Stomach (tissue), 9 donors: ENCODE data around the gene IGF1R. TPM values are rescaled to one million over a fixed set of nuclear protein-coding genes. Genes with fewer than 3 reads are reported as not detected.

Experiments used
- DNase-seq, 2 donors: peaks; one replicate each; pipeline versions ENCODE4 v3.0.0 to v3.0.0-alpha.2; 2013 to 2019
- H3K27ac ChIP-seq, 5 donors: fragments of 200-600 bp in 4 of 5; sonication (generic) in 4 of 5; one replicate each; pipeline ENCODE4 v1.5.1; 2013 to 2019; ENCODE audit warnings: mild to moderate bottlenecking in 1 of 5, moderate library complexity in 1 of 5
- H3K27me3 ChIP-seq, 3 donors: fragments of 200-600 bp; sonication (generic); one replicate each; pipeline ENCODE4 v1.5.1; 2017 to 2019; ENCODE audit warnings: mixed run types in 1 of 3
- H3K36me3 ChIP-seq, 4 donors: fragments of 200-600 bp; sonication (generic); 1 replicate in 3 of 4; 2 replicates in 1 of 4; pipeline ENCODE4 v1.5.1; 2016 to 2019
- H3K4me1 ChIP-seq, 4 donors: fragments of 200-600 bp; sonication (generic); one replicate each; pipeline ENCODE4 v1.5.1; 2016 to 2019
- H3K4me3 ChIP-seq, 4 donors: fragments of 200-600 bp; sonication (generic) in 3 of 4; one replicate each; pipeline ENCODE4 v1.5.1; 2016 to 2019; ENCODE audit warnings: mild to moderate bottlenecking in 1 of 4
- H3K9me3 ChIP-seq, 4 donors: fragments of 200-600 bp; sonication (generic); one replicate each; pipeline ENCODE4 v1.5.1; 2016 to 2019
- EP300 ChIP-seq: sonication (generic); formaldehyde crosslinking; IDR thresholded peaks from one replicate; pipeline ENCODE4 v1.6.1; 2017; ENCODE audit warnings: antibody characterized with exemption
- POLR2A ChIP-seq, 4 donors: fragments of 450-650 bp; IDR thresholded peaks; one replicate each; pipeline ENCODE4 v1.6.1; 2016; ENCODE audit warnings: antibody characterized with exemption in 4 of 4, control low read depth in 2 of 4, mild to moderate bottlenecking in 1 of 4, moderate library complexity in 1 of 4
- POLR2AphosphoS5 ChIP-seq, 3 donors: sonication (generic); formaldehyde crosslinking; IDR thresholded peaks; one replicate each; pipeline ENCODE4 v1.6.1; 2016; ENCODE audit warnings: antibody characterized with exemption in 3 of 3
- WGBS, 5 donors: extraction: QIAGEN DNeasy Blood & Tissue Kit in 3 of 5; methylation state at CpG; one replicate each; pipeline versions ENCODE4 v1.1.5 to v1.1.7; 2013 to 2018; 5-methylcytosine and 5-hydroxymethylcytosine counted together
- intact Hi-C: fragments of 100-400 bp; cut with DNase I; formaldehyde crosslinking; loops from one replicate; pipeline ENCODE4 v1.15.1; 2023; ENCODE audit warnings: low total_unique reads
- polyA plus RNA-seq, 3 donors: library from polyadenylated mRNA; stranded (reverse); fragments of 200-250 nt; gene quantifications; one replicate each; pipeline ENCODE4 v1.2.3, GENCODE V29; 2013
- total RNA-seq, 5 donors: library from RNA; depleted of rRNA; stranded (reverse); fragments of >200 nt; gene quantifications; one replicate each; pipeline versions ENCODE4 v1.1.0 to v1.2.3, GENCODE V29; 2014 to 2016
- TF ChIP-seq, protein P1 (sequence below), 7 experiments: fragments of 450-650 bp in 4 of 7; fragments of 200-600 bp in 3 of 7; sonication (generic) in 3 of 7; IDR thresholded peaks; one replicate each; pipeline ENCODE4 v1.5.1; 2016 to 2019; ENCODE audit warnings: antibody characterized with exemption in 7 of 7, control low read depth in 2 of 7, mild to moderate bottlenecking in 1 of 7
- donor health status: healthy with polysubstance abuse.
- donor health status: Bipolar disorder and iron deficiency.
- donor health status: healthy.

IGF1R gene
- total and polyA plus RNA-seq, 8 donors = 2.3 to 131 (median 42.8) TPM

- Histone ChIP-seq H3K27ac (no peak overlapping the region), H3K36me3 (no peaks in the 10 kb centered on the region), H3K4me1 (peaks cover 0 to 9% (median 7%) of the 10 kb centered on the region in 4 donors), H3K27me3 (peaks cover 0 to 17% (median 0%) of the 10 kb centered on the region in 3 donors), H3K9me3 (no peaks in the 10 kb centered on the region), H3K4me3 (no peak overlapping the region)
- WGBS, 5 donors = 90 to 96% (median 92%) methylated on average over 4 of the region's 4 CpGs
- intact Hi-C loops = no loop called here
- TF ChIP-seq POLR2AphosphoS5 (IDR thresholded peaks at IDR 0.05) (no peak), EP300 (no peak), POLR2A (IDR thresholded peaks at IDR 0.05) (no peak)
- TF ChIP-seq, protein P1, sequence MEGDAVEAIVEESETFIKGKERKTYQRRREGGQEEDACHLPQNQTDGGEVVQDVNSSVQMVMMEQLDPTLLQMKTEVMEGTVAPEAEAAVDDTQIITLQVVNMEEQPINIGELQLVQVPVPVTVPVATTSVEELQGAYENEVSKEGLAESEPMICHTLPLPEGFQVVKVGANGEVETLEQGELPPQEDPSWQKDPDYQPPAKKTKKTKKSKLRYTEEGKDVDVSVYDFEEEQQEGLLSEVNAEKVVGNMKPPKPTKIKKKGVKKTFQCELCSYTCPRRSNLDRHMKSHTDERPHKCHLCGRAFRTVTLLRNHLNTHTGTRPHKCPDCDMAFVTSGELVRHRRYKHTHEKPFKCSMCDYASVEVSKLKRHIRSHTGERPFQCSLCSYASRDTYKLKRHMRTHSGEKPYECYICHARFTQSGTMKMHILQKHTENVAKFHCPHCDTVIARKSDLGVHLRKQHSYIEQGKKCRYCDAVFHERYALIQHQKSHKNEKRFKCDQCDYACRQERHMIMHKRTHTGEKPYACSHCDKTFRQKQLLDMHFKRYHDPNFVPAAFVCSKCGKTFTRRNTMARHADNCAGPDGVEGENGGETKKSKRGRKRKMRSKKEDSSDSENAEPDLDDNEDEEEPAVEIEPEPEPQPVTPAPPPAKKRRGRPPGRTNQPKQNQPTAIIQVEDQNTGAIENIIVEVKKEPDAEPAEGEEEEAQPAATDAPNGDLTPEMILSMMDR (IDR thresholded peaks at IDR 0.05) = no peak
- no peak for DNase-seq
Measured at GRCh38 chr15:98643115-98643514, 5.2 kb upstream of the IGF1R start.

DNA sequence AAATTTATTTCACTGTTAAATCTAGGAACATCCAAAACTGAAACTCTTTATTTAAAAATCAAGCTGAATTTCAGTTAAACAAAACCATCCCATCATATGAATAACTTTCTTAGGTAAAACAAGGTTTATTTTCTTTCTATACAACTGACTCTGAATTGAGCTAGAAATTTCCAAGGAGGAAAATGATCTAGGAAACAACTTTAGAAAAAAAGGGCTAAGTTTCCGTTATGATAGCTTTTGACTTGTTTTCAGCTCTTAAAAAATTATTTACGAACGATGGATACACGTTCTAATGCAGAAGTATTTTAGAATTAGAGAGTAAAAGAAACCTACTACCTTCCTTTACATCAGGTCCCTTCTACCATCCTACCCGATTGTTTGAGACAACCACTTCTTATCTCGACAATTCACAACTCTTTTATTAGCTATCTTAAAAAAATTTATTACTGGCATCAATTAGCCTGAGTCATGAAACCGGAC lies 1.8 kb upstream of the IGF1R start:
- Histone ChIP-seq H3K9me3 (no peaks in the 10 kb centered on the region), H3K27ac (peak overlapping the region; percentile 88 to 97 (median 89)), H3K4me3 (peak overlapping the region; percentile 84 to 89 (median 88)), H3K27me3 (peaks cover 0 to 32% (median 13%) of the 10 kb centered on the region in 3 donors), H3K36me3 (no peaks in the 10 kb centered on the region), H3K4me1 (peaks cover 2 to 31% (median 18%) of the 10 kb centered on the region in 4 donors)
- TF ChIP-seq POLR2AphosphoS5 (IDR thresholded peaks at IDR 0.05) = no peak
- no peak for TF ChIP-seq EP300
- no peak for TF ChIP-seq POLR2A (IDR thresholded peaks at IDR 0.05)
- TF ChIP-seq, protein P1 (IDR thresholded peaks at IDR 0.05) = no peak
- 5 to 12% (median 7%) methylated on average over 7 of the region's 7 CpGs for WGBS, 5 donors
- intact Hi-C loops = no loop called here
- no peak for DNase-seq

DNA sequence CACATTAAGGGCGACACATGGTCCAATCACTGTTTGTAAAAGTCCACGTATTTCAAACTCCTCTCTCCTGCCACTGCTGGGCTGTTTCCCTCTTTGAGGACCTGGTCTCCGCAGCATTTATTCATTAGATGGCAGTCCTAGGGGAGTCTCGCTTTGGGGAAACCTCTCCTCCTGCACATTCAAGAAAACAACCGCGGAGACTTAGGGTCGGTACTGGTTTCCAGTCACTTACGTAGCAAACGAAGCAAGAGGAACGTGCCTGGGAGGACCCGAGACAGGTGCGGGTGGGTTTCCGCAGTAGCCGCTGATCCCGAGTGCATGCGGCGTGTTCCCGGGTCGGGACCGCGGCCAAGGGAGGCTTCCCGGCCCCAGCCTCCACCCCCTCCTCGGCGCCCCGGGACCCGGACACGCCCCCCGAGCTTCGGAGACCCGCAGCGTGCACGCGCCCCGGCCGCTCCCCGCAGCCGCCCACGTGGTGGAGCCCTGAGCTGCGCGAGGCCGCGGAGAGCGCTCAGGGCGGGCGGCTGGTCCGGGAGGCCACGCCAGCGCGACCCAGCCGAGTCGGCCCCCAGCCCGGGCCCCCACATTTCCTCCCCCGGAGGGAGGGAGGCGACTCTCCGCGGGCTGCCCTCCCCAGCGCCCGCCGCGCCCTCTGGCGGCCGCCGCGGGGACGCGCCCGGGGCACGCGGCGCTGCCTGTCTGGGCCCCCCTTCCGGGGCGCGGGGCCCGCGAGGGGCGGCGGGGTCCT lies 1.1 kb upstream of the IGF1R start:
- intact Hi-C loops = no loop called here
- WGBS, 5 donors = 0 to 2% (median 1%) methylated on average over 16 to 72 of the region's 77 CpGs

DNA sequence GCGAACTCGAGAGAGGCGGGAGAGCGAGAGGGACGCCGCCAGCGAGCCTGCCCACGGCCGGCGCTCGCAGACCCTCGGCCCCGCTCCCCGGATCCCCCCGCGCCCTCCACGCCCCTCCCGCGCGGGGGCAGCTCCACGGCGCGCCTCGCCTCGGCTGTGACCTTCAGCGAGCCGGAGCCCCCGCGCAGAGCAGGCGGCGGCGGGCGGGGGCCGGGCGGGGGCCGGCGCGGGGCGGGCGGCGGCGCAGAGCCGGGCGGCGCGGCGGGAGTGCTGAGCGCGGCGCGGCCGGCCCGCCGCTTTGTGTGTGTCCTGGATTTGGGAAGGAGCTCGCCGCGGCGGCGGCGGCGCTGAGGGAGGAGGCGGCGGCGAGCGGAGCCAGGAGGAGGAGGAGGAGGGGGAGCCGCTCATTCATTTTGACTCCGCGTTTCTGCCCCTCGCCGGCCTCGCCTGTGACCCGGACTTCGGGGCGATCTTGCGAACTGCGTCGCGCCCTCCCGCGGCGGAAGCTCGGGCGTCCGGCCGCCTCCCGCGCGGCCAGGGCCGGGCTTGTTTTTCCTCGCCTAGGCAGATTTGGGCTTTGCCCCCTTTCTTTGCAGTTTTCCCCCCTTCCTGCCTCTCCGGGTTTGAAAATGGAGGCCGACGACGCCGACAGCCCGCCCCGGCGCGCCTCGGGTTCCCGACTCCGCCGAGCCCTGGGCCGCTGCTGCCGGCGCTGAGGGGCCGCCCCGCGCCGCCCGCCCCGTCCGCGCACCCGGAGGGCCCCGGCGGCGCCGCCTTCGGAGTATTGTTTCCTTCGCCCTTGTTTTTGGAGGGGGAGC lies 524 bp downstream of the IGF1R start:
- Histone ChIP-seq H3K4me1 (peaks cover 15 to 52% (median 30%) of the 10 kb centered on the region in 4 donors), H3K27me3 (peaks cover 0 to 30% (median 13%) of the 10 kb centered on the region in 3 donors), H3K4me3 (peak overlapping the region; percentile 84 to 89 (median 88)), H3K9me3 (no peaks in the 10 kb centered on the region), H3K36me3 (no peaks in the 10 kb centered on the region), H3K27ac (peak overlapping the region; percentile 89 to 97 (median 94))
- 1% methylated on average over 61 to 109 of the region's 121 CpGs for WGBS, 5 donors
- intact Hi-C loops = no loop called here
- no peak for TF ChIP-seq EP300
- TF ChIP-seq POLR2A (IDR thresholded peaks at IDR 0.05) = no peak
- TF ChIP-seq POLR2AphosphoS5 (IDR thresholded peaks at IDR 0.05) = no peak
- TF ChIP-seq, protein P1 (IDR thresholded peaks at IDR 0.05) = no peak
- DNase-seq = peak; percentile 53 to 84

More for the DNA sequence above, 1.1 kb upstream of the IGF1R start:
- peak overlapping the region; percentile 88 to 97 (median 89) for H3K27ac ChIP-seq
- H3K27me3 ChIP-seq = peaks cover 0 to 30% (median 13%) of the 10 kb centered on the region in 3 donors
- TF ChIP-seq, protein P1 (IDR thresholded peaks at IDR 0.05) = peak in 3 of 7 experiments; percentile 44 to 89 (median 52)
- no peak for TF ChIP-seq POLR2AphosphoS5 (IDR thresholded peaks at IDR 0.05)
- H3K4me3 ChIP-seq = peak overlapping the region; percentile 84 to 89 (median 88)
- H3K4me1 ChIP-seq = peaks cover 7 to 37% (median 22%) of the 10 kb centered on the region in 4 donors
- H3K36me3 ChIP-seq = no peaks in the 10 kb centered on the region
- DNase-seq = peak; percentile 66 to 95
- no peaks in the 10 kb centered on the region for H3K9me3 ChIP-seq
